Measurements from ENCODE around the gene DLGAP1. TPM values are rescaled to one million over a fixed set of nuclear protein-coding genes. Genes with fewer than 3 reads are reported as not detected.
A peak's percentile ranks its signal among the peaks of the same experiment; 100 is the strongest.
"Not testable (repeated sequence)": the region's sequence is repeated elsewhere in the genome, so short reads cannot be mapped to it uniquely, and the experiment has no call there.

Gene DLGAP1
- total RNA-seq, 1 experiment from 2014 or later = 10.1 TPM

- Histone ChIP-seq H3K36me3 (replicated peaks; ENCODE audit: control insufficient read depth, insufficient read depth, low read length) (no peaks in the 10 kb centered on the region), H3K27me3 (ENCODE audit: control insufficient read depth, insufficient read depth, low read length) (no peaks in the 10 kb centered on the region), H3K4me3 (ENCODE audit: insufficient read depth, low read depth, low read length) (no peak overlapping the region)
- DNase-seq = no peak
Measured at GRCh38 chr18:3720159-3720558, 734.9 kb downstream of the DLGAP1 start.

GRCh38 chr18:3717376-3718025 is 737.6 kb downstream of the DLGAP1 start:
- DNase-seq = no peak
- no peak overlapping the region for H3K4me3 ChIP-seq (ENCODE audit: insufficient read depth, low read depth, low read length)
- no peaks in the 10 kb centered on the region for H3K27me3 ChIP-seq (ENCODE audit: control insufficient read depth, insufficient read depth, low read length)
- no peaks in the 10 kb centered on the region for H3K36me3 ChIP-seq (replicated peaks; ENCODE audit: control insufficient read depth, insufficient read depth, low read length)

GRCh38 chr18:3716116-3716660 is 738.9 kb downstream of the DLGAP1 start:
- H3K4me3 ChIP-seq (ENCODE audit: insufficient read depth, low read depth, low read length) = no peak overlapping the region
- no peaks in the 10 kb centered on the region for H3K36me3 ChIP-seq (replicated peaks; ENCODE audit: control insufficient read depth, insufficient read depth, low read length)
- no peaks in the 10 kb centered on the region for H3K27me3 ChIP-seq (ENCODE audit: control insufficient read depth, insufficient read depth, low read length)
- DNase-seq = no peak

GRCh38 chr18:3715231-3716080 is 739.7 kb downstream of the DLGAP1 start:
- Histone ChIP-seq H3K36me3 (replicated peaks; ENCODE audit: control insufficient read depth, insufficient read depth, low read length) (no peaks in the 10 kb centered on the region), H3K4me3 (ENCODE audit: insufficient read depth, low read depth, low read length) (no peak overlapping the region), H3K27me3 (ENCODE audit: control insufficient read depth, insufficient read depth, low read length) (no peaks in the 10 kb centered on the region)
- DNase-seq = no peak

- no peak for DNase-seq
- H3K4me3 ChIP-seq (ENCODE audit: insufficient read depth, low read depth, low read length) = no peak overlapping the region
- no peaks in the 10 kb centered on the region for H3K36me3 ChIP-seq (replicated peaks; ENCODE audit: control insufficient read depth, insufficient read depth, low read length)
- no peaks in the 10 kb centered on the region for H3K27me3 ChIP-seq (ENCODE audit: control insufficient read depth, insufficient read depth, low read length)
Measured at GRCh38 chr18:3713708-3714107, 741.4 kb downstream of the DLGAP1 start.

- no peak overlapping the region for H3K4me3 ChIP-seq (ENCODE audit: insufficient read depth, low read depth, low read length)
- H3K27me3 ChIP-seq (ENCODE audit: control insufficient read depth, insufficient read depth, low read length) = no peaks in the 10 kb centered on the region
- no peak for DNase-seq
- no peaks in the 10 kb centered on the region for H3K36me3 ChIP-seq (replicated peaks; ENCODE audit: control insufficient read depth, insufficient read depth, low read length)
Measured at GRCh38 chr18:3713166-3713565, 741.9 kb downstream of the DLGAP1 start.

GRCh38 chr18:3712491-3712890 is 742.6 kb downstream of the DLGAP1 start:
- Histone ChIP-seq H3K4me3 (ENCODE audit: insufficient read depth, low read depth, low read length) (no peak overlapping the region), H3K27me3 (ENCODE audit: control insufficient read depth, insufficient read depth, low read length) (no peaks in the 10 kb centered on the region), H3K36me3 (replicated peaks; ENCODE audit: control insufficient read depth, insufficient read depth, low read length) (no peaks in the 10 kb centered on the region)
- no peak for DNase-seq

- Histone ChIP-seq H3K27me3 (ENCODE audit: control insufficient read depth, insufficient read depth, low read length) (no peaks in the 10 kb centered on the region), H3K36me3 (replicated peaks; ENCODE audit: control insufficient read depth, insufficient read depth, low read length) (no peaks in the 10 kb centered on the region), H3K4me3 (ENCODE audit: insufficient read depth, low read depth, low read length) (no peak overlapping the region)
- no peak for DNase-seq
Measured at GRCh38 chr18:3710712-3711301, 744.3 kb downstream of the DLGAP1 start.

- Histone ChIP-seq H3K27me3 (ENCODE audit: control insufficient read depth, insufficient read depth, low read length) (no peaks in the 10 kb centered on the region), H3K4me3 (ENCODE audit: insufficient read depth, low read depth, low read length) (no peak overlapping the region), H3K36me3 (replicated peaks; ENCODE audit: control insufficient read depth, insufficient read depth, low read length) (no peaks in the 10 kb centered on the region)
- no peak for DNase-seq
Measured at GRCh38 chr18:3709205-3709604, 745.9 kb downstream of the DLGAP1 start.

- DNase-seq = no peak
- H3K4me3 ChIP-seq (ENCODE audit: insufficient read depth, low read depth, low read length) = no peak overlapping the region
- no peaks in the 10 kb centered on the region; the same call in 1 of the 2 replicates for H3K36me3 ChIP-seq (replicated peaks; ENCODE audit: control insufficient read depth, insufficient read depth, low read length)
- H3K27me3 ChIP-seq (ENCODE audit: control insufficient read depth, insufficient read depth, low read length) = no peaks in the 10 kb centered on the region
Measured at GRCh38 chr18:3706279-3707097, 748.6 kb downstream of the DLGAP1 start.

GRCh38 chr18:3704556-3705344 is 750.4 kb downstream of the DLGAP1 start:
- Histone ChIP-seq H3K36me3 (replicated peaks; ENCODE audit: control insufficient read depth, insufficient read depth, low read length) (no peaks in the 10 kb centered on the region; the same call in 1 of the 2 replicates), H3K4me3 (ENCODE audit: insufficient read depth, low read depth, low read length) (no peak overlapping the region), H3K27me3 (ENCODE audit: control insufficient read depth, insufficient read depth, low read length) (no peaks in the 10 kb centered on the region)
- DNase-seq = no peak

- Histone ChIP-seq H3K36me3 (replicated peaks; ENCODE audit: control insufficient read depth, insufficient read depth, low read length) (no peaks in the 10 kb centered on the region; the same call in 1 of the 2 replicates), H3K4me3 (ENCODE audit: insufficient read depth, low read depth, low read length) (no peak overlapping the region), H3K27me3 (ENCODE audit: control insufficient read depth, insufficient read depth, low read length) (no peaks in the 10 kb centered on the region)
- DNase-seq = peak; percentile 68
Measured at GRCh38 chr18:3703732-3704176, 751.4 kb downstream of the DLGAP1 start.

- DNase-seq = not testable (repeated sequence)
Measured at GRCh38 chr18:3699707-3700567, 755.2 kb downstream of the DLGAP1 start.

More at GRCh38 chr18:3699707-3700567, 755.2 kb downstream of the DLGAP1 start:
- not testable (repeated sequence) for H3K27me3 ChIP-seq (ENCODE audit: control insufficient read depth, insufficient read depth, low read length); H3K4me3 ChIP-seq (ENCODE audit: insufficient read depth, low read depth, low read length); H3K36me3 ChIP-seq (replicated peaks; ENCODE audit: control insufficient read depth, insufficient read depth, low read length)

Data from H7 (cell line).